Left cardiac atrium (tissue), 4 donors: ENCODE results near the gene ATPAF2. TPM values are rescaled to one million over a fixed set of nuclear protein-coding genes. Genes with fewer than 3 reads are reported as not detected.
"Not testable (repeated sequence)": the region's sequence is repeated elsewhere in the genome, so short reads cannot be mapped to it uniquely, and the experiment has no call there.

Experiments
- ATAC-seq, 2 donors: fragments of 200-7000 bp; cut with Tn5 transposase; one replicate each; pipeline ENCODE4 v1.9.1; 2020; ENCODE audit warnings: mild to moderate bottlenecking in 2 of 2, moderate library complexity in 2 of 2
- DNase-seq: peaks from one replicate; pipeline ENCODE4 v3.0.0-alpha.2; 2020
- intact Hi-C, 2 donors: fragments of 100-400 bp; cut with DNase I; formaldehyde crosslinking; loops; one replicate each; pipeline versions ENCODE4 v1.14.1 to v1.15.1; 2022 to 2023
- total RNA-seq, 2 donors: library from RNA; stranded (reverse); fragmentation: NEBNext Ultra II Directional; extraction: Animal tissue kit (Norgen Biotek cat#: 25700); gene quantifications; one replicate each; pipeline ENCODE4 v1.2.1, GENCODE V29; 2021
- donor health status: DM: no; HTN: yes; CAD: no.
- donor health status: DM: no; HTN: yes; CAD: no; lungs with severe emphysema.
- donor health status: DM: yes; HTN: yes; CAD: no.
- donor health status: Dilated cardiomyopathy.

The ATPAF2 gene
- total RNA-seq, 2 donors from 2014 or later = 21.7 to 30.5 TPM

DNA sequence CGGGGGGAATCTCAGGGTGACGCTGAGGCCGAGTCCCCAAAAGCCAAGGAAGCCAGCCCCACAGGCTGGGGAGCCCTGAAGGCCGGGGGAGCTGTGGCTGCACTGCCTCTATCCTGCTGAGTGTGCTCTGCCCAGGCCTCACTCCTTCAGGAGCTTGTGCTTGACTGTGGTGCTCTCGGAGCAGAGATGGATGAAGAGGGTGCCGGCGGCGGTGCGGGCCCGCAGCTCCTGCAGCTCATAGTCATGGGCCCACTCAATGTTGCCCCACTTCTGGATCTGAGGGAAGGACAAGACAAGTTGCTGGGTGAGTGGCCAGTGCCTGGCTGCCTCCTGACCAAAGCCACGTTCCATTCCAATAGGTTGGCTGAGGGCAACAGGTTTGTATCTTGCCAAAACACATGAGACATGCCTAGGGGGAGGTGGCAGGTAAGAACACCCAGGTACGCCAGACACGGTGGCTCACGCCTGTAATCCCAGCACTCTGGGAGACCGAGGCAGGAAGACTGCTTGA is 20.5 kb downstream of the ATPAF2 start:
- intact Hi-C loops = no loop called here
- ATAC-seq = peak in 1 of 2 donors; percentile 4
- DNase-seq = no peak

DNA sequence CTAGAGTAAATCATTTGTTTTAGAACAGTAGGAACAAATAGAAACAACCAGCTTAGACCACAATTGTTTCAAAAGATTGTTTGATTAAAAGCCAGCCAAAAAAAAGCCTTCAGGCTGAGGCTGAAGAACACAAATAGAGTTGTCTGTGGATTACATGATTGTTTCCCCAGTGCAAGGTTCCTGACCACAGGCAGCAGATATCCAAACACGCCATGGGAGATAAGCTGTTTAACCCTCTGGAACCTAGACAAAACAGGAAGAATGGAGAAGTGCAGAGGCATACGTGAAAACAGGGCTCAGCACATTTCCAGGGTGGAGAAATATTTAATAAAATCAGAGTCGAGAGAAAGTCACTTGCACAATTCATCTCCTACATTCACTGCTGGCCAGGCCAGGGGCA is 21.0 kb downstream of the ATPAF2 start:
- DNase-seq (no peak), ATAC-seq (peak; percentile 13 to 40)
- intact Hi-C loops = no loop called here

DNA sequence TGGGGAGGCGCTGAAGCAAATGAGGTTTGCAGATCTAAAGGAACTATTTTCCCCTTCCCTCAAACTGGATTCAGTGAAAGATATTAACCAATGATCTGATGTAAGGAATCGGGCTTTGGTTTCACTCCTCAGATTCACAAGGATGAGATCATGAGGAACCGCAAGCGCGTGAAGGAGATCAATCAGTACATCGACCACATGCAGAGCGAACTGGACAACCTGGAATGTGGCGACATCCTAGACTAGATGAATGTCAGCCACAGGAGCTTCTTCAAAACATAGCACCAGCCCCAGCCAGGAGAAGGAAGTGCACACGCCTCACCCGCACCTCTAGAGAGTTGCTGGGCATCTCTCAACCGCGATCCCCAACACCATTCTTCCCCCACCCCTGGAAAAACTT is 22.5 kb downstream of the ATPAF2 start:
- DNase-seq (no peak), ATAC-seq (no peak)
- intact Hi-C loops = no loop called here

DNA sequence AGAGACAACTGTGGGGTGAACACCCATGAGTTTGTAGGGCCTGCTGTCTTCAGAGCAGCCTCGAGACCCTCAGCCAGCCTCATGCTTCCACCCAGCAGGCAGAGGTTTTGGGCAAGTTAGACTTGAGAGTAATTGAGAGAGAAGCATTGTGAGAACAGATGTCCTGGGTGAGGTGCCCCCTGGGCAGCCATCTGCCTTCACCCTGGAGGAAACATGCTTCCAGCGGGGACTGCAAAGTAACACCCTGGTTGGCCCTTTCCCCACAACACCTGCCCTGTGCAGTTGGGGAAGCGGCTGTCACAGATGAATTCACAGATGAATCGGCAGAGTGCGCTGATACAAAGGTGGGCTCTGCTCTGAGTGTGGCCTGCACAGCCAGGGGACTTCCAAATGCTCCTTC is 23.4 kb downstream of the ATPAF2 start:
- ATAC-seq = no peak
- no peak for DNase-seq
- intact Hi-C loops = no loop called here

DNA sequence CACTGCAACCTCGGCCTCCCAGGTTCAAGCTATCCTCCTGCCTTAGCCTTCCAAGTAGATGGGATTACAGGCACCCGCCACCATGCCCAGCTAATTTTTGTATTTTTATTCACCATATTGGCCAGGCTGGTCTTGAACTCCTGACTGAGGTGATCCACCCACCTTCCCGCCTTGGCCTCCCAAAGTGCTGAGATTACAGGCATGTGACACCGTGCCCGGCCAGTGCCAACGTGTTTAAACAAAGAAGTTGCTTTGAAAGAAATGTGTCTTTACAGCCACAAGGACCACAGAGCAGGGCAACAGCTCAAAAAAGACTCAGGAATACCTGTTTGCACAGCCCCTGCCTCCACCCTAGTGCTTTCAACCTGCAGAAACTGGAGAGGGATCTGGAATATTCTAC is 25.0 kb downstream of the ATPAF2 start:
- DNase-seq (no peak), ATAC-seq (no peak)

DNA sequence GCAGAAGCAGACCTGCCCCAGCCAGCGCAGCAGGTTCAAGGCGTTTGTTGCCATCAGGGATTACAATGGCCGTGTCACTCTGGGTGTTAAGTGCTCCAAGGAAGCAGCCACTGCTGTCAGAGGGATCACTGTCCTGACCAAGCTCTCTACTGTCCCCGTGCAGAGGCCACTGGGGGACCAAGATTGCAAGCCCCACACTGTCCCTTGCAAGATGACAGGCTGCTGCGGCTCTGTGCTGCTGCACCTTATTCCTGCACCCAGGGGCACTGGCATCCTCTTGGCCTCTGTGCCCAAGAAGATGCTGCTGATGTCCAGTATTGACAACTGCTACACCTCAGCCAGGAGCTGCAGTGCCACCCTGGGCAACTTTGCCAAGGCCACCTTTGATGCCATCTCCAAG is 27.7 kb downstream of the ATPAF2 start:
- ATAC-seq (no peak), DNase-seq (no peak)
- intact Hi-C loops = no loop called here

More for the DNA sequence above, 25.0 kb downstream of the ATPAF2 start:
- intact Hi-C loops = no loop called here

DNA sequence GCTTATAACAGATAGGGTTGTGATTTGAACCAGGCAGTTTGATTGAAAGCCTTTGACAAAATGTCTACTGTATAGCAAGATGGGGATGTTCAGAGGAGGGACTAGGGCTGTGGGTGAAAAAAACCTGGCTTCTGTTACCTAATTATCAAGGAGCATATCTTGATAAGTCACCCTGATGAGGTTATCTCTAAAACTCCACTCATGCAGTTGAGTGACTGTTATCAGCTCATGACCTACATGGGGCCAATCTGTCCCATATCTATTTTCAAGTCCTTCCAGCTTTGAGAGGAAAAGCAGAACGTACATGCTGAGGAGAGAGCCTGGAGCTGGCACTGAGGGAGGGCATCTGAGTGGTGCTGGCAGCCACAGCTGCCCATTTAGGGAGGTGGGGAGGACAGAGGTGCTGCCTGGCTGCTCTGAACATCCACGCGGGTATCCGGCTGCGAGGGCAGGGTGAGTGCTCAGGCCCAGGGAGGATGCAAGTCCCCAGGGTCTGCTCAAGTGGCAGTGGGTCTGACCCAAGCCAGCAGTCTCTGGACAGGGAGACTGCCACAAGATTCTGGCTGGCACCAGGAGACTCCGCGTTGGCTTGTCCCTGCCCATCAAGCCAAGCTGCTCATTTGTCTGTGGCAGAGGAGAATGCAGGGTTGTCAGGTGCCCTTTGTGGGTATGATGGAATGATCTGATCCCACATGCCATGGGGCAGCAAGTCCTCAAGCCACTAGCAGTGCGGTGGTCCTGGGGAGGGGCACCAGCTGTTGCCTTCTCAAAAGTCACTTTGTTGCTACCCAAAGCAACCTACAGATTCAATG is 29.2 kb downstream of the ATPAF2 start:
- ATAC-seq = peak; percentile 76 to 78
- no peak for DNase-seq
- intact Hi-C loops = no loop called here

DNA sequence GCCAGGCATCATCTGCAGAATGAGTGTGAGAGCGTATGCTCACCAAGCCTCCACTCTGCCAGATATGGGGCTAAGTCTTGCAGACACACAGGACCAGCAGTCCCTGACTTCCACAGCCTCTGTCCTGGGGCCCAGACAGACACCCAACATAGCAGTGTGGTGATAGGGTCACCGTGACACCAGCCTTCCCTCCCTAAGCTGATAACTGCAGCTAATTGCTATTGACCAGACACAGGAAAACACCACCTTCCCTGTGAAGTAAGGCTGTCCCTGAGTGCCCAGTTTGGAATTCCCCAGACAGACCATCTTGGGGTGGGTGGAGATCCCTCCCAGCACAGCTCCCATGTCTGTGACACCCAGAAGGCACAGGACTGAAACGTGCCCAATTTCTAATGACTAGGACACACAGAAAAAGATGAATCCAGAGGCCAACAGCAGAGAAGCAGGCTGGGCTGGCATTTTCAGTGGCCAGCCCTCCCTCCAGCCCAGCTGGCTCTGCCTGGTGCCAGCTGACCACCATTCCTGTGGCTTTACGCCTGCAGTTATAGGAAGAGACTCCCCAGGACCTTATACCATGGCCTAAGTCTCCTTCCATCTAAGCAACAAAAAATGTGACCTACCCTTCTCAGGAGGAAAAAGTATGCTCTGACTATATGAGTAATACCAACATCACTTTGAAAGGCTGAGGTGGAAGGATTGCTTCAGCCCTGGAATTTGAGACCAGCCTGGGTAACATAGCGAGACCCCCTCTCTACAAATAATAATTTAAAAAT is 30.3 kb downstream of the ATPAF2 start:
- intact Hi-C loops = no loop called here
- ATAC-seq (no peak), DNase-seq (no peak)

DNA sequence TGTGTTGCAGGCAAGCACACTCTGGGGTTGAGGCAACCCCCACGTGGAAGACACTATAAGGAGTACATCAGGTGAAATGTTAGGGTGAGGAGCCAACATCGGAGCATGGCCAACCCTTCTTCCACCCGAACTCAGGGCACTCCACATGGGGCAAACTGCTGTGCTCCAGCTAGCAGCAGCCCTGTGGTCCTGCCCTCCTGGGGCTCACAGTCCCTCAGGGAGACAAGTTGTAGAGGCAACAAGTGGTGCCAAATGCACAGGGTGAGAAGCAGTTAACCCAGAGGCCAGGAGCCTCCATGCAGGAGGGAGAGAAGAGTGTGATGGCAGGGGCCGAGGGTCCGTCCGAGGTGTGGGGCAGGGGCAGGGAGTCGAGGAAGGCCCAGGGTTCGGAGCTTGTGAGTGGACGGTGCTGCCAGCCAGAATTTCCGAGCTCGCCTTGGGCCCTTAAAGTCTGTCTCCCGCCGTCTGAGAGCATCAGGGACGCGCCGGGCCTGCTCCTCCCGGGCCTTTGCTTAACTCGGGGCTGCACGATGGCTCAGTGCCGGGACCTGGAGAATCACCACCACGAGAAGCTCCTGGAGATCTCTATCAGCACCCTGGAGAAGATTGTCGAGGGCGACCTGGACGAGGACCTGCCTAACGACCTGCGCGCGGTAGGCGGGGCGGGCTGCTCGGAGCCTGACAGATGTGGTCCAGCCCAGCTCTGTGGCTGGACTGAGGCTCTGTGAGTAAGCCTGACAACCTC is 32.3 kb downstream of the ATPAF2 start:
- DNase-seq (no peak), ATAC-seq (no peak)
- intact Hi-C loops = no loop called here

DNA sequence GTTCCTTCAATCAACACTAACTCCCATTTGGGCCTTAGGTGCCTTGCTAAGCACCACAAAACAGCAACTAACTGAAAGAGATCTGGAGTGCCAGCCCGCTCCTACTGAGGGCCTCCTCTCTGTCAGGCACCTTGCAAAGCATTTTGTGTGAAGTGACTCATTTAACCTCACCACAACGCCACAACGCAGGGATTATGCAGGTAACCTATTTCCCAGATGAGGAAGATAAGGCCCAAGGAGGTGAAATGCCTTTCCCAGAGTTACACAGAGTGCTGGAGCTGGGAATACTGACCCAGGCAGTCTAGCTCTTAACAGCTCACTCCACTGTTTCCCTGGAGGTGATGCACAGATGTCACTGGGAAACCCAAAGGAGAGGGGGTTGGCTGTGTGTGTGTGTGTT is 33.5 kb downstream of the ATPAF2 start:
- intact Hi-C loops = no loop called here
- DNase-seq (no peak), ATAC-seq (no peak)

DNA sequence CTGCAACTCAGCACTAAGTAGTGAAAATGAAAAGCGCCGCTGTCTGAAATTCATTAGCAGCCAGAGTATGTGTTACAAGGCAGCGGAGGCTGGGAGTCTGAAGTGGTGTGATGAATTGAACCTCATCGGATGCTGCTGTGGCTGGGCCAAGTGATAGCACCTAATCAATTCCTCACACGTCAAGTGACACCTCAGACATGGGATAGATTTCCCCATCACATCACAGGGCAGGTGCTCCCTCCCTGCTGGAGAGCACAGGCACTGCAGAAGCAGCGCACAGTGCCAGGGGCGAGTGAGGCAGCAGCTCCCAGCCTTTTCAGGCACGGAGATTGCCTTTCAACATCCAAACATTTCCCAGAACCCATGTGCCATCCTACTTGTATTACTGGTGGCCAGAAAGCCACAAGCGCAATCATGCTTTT is 34.1 kb downstream of the ATPAF2 start:
- DNase-seq (no peak), ATAC-seq (peak in 1 of 2 donors; percentile 21)
- intact Hi-C loops = no loop called here

DNA sequence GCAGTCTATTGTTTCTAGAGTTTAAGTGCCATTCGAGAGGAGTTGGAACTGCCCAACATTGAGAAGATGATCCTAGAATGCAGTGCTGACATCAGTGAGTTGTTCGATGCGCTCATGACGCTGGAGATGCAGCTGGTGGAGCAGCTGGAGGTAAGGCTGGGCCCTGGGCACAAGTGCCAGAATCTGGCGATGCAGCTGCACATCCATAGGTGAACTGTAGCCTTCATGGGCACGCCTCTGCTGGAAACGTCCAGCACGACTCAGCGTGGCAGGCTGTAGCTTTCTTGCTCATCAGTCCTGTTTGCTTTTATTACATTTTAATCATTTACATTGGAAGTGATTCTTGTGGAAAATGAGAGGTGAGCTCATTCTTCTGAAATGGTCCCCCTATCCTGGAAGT is 34.6 kb downstream of the ATPAF2 start:
- DNase-seq (no peak), ATAC-seq (no peak)
- intact Hi-C loops = no loop called here

DNA sequence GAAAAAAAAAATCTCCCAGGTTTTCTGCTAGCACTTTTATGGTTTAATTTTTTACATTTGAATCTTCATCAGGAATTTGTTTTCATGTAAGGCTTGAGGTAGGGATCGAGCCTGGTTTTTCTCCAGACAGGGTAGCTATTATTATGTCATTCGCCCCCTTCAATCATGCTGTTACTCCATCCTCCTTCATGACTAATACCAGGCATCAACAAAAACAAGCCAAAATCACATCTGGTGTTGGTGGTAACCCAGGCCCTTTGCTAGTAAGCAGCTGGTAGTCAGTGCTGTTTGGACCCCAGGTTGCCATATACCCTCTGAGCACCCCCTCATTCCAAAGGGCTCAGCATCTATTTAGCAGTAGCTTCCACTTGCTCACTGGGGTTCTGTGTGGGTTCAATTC is 36.8 kb downstream of the ATPAF2 start:
- intact Hi-C loops = no loop called here
- DNase-seq = no peak
- ATAC-seq = no peak

DNA sequence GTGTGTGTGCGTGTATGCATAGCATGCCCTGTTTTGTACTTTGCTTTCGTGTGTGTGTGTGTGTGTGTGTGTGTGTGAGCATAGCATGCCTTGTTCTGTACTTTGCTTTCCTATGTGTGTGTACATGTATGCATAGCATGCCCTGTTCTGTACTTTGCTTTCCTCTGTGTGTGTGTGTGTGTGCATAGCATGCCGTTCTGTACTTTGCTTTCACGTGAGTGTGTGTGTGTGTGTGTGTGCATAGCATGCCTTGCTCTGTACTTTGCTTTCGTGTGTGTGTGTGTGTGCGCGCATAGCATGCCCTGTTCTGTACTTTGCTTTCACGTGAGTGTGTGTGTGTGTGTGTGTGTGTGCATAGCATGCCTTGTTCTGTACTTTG is 38.9 kb downstream of the ATPAF2 start:
- DNase-seq (no peak), ATAC-seq (no peak)
- intact Hi-C loops = no loop called here

DNA sequence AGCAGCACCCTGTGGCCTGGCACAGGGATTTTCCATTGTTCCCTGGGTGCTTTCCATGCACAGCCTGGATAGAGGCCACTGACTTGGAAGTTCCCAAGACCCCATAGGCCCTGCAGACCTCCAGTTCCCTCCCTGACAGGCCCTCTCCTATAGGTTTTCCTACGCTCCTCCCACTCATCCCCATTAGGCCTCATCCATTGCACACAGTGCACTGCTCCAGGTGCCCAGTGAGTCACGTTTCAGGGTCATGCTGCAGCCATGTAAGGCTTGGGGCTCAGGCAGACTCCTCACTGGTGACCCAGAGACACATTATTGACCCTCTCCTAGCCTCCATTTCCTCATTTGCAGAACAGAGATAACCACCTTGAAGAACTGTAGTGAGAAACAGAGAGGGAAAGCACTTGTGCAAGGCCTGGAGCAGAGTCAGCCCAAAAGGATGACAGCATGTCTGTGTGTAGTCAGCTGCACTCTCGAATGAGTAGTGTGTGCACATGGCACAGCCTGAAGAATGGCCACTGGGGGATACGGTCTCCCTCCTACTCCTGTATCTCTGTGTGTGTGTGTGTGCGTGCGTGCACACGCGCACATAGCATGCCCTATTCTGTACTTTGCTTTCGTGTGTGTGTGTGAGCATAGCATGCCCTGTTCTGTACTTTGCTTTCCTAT is 39.5 kb downstream of the ATPAF2 start:
- intact Hi-C loops = no loop called here
- ATAC-seq = no peak
- no peak for DNase-seq

DNA sequence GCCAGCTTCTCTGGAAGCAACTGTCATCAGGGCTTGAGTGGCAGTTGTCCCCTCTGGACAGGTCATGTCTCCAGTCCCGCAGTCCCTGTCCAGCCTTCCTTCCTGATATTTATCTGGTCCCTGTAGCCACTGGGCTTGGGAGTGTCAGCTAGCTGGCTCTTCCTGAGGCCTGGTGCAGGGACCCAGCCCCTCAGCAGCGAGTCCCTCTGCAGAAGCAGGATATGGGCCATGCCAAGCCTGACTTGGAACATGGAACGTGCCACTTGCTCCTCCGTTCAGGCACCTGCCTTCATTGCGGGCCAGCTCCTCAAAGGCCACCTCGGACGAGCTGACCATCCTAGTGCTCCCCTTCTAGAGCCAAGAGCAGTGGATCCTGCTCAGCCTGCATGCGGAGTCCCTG is 40.0 kb downstream of the ATPAF2 start:
- DNase-seq (no peak), ATAC-seq (no peak)
- intact Hi-C loops = no loop called here

DNA sequence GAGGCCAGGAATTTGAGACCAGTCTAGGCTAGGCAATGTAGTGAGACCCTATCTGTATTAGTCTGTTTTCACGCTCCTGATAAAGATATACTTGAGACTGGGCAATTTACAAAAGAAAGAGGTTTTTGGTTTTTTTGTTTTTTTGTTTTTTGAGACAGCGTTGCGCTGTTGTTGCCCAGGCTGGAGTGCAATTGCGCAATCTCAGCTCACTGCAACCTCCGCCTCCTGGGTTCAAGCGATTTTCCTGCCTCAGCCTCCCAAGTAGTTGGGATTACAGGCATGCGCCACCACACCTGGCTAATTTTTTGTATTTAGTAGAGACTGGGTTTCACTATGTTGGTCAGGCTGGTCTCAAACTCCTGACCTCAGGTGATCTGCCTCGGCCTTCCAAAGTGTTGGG is 43.1 kb downstream of the ATPAF2 start:
- intact Hi-C loops = loop anchor here in 1 of 2 donors (2.0 kb wide), 1 partner anchor 37 kb away; no protein-coding TSS in a partner anchor
- ATAC-seq, DNase-seq: not testable (repeated sequence)

DNA sequence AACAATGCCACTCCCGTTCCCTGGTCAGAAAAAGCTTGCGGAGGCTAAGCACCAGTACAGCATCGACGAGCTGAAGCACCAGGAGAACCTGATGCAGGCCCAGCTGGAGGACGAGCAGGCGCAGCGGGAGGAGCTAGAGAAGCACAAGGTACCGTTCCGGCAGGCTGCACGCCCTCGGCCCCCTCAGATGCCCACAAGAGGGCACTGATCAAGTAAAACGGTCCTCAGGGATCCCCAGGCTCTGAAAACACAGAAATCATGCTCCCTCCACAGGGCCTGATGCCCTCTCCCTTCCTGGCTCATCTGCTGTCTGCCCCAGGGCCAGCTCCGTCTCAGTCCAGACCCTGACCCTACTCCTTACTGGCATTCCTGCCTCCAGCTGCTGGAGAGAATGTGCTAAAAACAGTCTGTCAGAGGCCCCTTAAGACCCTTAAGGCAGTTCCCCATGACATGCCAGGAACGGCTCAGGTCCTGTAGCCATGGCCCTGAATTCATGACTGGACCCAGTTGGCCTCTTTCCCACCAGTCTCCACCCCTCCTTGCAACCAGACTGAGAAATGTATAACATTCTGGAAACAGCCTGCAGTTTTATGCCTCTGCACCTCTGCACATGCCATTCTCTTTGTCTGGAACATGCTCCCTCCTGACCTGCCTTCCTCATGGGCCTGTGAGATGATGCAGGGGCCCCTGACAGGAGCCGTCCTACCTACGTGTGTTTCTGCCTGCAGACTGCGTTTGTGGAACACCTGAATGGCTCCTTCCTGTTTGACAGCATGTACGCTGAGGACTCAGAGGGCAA is 44.5 kb downstream of the ATPAF2 start:
- intact Hi-C loops = loop anchor here in 1 of 2 donors (2.0 kb wide), 1 partner anchor 38 kb away; no protein-coding TSS in a partner anchor

More for the DNA sequence above, 44.5 kb downstream of the ATPAF2 start:
- DNase-seq (no peak), ATAC-seq (peak; percentile 38 to 80)
